NCI-H1694 treated with DMSO at 0.1 percent for 48 hours (cell line): ENCODE measurements around the gene CYS1.
"Not testable (repeated sequence)": the region's sequence is repeated elsewhere in the genome, so short reads cannot be mapped to it uniquely, and the experiment has no call there.

Source experiments
- DNase-seq: peaks from one replicate; lab custom pipeline; 2025; lab: John Stamatoyannopoulos, UW

CYS1 gene

DNA sequence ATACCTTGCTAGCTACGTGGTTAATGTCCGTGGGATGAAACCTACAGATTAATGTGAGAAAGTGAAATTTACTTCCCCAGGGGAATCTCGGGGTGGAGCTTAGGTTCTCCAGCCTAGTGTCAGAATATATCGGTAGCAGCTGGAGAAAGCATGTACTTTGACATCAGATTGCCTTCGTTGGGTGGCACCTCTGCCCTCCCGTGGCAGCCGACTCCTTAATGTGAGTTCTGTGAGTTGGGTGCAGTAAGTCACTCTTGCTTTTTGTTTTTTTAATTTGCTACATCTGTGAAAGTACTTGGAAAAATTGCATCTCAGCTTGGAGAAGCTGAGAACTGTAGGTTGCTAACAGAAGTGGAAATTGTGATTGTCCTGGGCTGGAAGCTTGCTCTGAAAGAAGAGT is 33.3 kb downstream of the CYS1 start:
- DNase-seq = no peak

DNA sequence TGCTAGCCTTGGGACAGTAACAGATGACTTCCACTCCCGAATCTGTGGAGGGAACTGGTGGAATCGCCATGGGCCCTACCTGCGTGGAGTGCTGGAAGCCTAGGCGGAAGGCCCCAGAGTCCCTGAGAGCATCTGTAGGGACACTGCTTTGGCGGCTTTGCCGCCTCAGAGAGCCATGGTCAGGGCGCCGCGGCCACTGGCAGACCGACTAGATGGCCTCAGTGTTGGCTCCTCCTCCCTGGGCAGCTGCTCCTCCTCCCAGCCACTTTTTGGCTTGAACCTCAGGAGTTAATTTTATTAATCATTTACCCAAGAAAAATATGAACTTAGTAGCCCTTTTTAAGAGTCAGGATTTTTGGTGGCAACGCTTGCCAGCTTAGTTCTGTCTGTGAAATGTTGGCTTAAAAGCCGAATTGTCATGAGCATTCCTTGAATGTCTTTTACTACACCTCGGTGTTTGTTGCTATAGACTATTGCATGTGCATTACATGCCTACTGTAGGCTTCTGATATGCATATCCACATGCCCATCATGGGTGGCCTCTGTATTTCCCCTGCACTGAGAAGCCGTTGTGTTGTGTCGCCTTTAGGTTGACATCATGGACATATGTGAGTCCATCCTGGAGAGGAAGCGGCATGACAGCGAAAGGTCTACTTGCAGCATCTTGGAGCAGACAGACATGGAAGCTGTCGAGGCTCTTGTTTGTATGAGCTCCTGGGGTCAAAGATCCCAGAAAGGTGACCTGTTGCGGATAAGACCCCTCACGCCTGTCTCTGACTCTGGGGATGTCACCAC is 34.5 kb downstream of the CYS1 start:
- no peak for DNase-seq

DNA sequence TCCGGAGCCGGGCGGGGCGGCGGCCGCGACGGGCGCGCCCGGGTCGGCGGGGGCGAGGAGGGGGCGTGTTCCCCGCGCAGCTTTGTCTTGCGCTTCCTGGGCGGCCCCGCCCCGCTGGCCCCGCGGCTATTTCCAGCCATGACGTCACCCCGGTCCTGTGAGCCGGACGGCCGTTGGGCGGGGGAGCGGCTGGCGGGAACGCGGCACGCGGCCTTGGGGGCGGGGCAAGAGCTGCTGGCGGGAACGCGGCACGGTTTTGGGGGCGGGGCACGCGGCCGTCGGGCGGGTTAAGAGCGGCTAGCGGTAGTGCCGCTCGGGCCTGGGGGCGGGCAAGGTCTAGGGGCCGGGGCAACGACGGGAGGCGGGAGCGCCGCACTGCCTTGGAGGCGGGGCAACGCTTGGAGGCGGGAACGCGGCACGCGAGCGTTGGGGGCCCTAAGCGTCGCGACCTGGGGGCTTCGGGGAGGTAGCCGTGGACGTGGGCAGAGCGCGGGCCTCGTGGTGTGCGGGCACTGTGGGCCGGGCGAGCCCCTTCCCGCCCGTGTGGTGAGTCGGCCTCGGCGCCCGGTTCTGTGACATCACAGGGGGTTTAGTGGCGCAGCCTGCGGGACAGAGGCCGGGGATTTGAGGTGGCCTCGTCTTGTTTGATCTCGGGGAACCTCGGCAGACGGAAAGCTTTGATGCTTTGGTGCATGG is 36.2 kb downstream of the CYS1 start:
- peak; percentile 31 for DNase-seq

DNA sequence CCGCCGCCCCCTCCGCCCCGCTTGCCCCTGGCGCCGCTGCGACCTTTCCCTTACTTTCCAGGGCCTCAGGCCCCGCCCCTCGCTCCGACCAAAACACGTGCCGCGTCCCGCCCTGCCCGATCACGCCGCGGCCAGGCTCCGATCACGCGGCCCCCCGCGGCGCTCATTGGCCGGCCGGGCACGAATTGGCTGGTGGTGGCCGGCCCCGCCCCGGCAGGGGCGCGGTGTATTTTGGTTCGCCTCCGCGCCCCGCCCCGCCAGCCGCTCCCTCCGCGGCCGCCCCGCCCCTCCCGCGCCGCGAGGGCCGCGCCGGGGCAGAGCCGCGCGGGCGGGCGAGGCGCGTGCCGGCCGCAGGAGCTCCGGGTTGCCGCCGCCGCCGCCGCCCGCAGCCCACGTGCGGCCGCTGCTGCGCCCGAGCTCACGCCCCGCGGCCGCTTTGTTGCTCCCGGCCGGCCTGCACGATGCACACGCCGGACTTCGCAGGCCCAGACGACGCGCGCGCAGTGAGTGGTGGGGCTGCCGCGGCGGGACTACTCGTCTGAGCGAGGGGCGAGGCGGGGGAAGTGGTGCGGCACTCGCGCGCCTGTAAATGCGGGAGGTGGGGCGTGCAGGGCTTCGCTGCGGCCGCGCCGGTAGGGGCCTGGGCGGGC is 36.8 kb downstream of the CYS1 start, which contains the start of gene KLF11:
TSS of gene KLF11 (plus strand) at position 295 of the 650 bp plus-strand sequence. CDS start at position 462, 167 bp downstream.
- DNase-seq = peak; percentile 69

DNA sequence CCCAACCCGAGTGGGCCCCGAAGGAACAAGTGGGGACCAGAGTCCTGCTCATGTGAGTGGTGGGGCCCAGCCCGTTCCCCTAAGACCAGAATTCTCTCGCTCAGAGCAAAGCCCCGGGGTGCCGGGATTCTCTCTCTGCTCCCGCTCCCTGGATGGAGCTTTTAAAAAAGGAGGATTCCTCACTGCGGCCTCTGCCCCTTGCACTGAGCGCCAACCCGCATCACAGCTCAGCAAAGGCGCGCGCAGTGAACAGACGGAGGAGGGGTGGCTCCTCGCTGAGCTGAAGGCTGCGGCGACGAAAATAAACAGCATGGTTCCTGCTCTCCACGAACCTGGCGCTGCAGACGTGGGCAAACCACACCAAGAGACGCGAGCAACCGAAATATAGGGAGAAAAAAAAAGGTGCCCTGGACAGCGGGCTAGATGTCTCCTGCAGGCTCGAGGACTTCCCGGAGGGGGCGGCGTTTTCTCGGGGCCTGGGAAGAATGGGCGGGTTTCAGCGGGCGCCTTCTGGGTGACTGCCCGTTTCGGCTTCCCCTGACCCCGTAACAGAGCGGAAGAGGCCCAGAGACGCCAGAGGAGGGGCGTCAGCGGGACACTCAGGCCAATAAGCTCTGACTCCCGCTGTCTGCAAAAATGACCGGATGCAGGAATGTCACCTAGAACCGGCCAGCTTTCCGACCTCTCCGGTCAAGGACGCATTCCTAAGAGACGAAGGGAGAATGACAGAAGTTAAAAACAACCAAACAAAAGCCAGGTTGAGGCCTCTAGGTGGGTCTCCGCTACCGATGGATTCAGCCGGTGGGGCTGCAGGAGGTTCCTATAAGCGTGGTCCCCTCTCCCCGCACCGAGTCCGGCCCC is 37.7 kb downstream of the CYS1 start:
- no peak for DNase-seq

DNA sequence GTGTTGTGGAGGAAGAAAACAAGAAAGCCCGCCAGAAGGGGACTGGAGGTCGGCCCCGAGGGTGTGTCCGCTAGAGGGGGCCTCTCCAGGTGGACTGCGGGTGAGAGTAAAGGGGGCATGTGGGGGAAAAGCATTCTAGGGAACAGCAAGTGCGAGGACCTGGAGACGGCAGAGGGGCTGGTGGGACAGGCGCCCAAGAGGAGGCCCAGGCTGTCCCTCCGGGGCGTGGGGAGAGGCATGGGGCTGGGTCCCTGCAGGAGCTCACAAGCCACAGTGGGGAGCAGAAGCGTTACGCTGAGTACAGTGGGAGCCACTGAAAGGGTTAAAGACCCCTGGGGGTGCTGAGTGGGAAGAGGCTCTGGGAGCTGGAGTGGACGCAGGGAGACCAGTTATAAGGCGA is 38.5 kb downstream of the CYS1 start:
- DNase-seq = no peak

DNA sequence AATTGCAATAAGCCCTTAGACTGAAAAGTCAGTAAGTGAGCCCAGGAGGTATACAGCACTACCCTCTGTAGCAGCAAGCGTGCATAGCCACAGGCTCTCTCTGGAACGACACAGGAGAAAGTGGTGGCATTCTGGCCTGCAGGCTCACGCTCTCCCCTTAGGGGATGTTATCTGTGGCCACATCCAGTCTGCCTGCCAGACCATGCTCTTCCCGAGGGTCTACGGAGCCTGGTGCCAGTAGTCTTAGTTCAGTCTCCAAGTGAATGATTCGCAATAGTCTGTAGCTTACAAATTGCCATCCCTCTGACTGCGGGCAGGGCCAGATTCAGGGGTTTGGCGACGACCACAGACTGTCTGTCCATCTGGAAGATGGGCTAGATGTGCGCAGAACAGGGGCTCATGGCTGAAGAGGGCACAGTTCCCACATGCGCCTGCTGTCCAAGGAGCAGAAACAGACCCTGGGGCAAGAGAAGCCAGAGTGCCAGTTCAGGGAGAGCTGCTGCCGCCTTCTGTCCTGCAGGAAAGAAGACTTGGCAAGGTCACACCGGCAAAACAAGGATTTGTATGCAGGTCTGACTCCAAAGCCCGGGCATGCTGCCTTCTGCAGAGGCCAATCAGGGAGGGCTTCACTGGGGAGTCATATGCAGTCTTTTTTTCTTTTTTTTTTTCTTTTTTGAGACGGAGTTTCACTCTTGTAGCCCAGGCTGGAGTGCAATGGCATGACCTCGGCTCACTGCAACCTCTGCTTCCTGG is 40.4 kb downstream of the CYS1 start:
- DNase-seq = no peak

DNA sequence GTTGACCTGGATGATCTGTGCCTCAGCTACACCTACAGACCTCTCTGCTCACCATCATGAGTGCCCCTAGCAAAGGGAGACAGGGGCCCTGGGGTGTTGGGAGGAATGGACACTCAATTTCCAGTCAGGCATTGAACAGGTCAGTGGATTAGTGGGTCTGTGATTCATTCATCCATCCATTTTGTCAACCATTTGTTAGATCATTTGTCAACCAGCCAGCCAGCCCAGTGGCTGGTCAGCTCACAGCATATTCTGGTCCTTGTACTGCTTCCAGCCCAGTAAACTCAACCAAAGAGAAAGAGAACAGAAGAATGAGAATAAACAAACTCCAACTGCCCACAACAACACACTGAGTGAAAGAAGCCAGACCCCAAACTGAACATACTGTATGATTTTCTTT is 41.5 kb downstream of the CYS1 start:
- DNase-seq = no peak

DNA sequence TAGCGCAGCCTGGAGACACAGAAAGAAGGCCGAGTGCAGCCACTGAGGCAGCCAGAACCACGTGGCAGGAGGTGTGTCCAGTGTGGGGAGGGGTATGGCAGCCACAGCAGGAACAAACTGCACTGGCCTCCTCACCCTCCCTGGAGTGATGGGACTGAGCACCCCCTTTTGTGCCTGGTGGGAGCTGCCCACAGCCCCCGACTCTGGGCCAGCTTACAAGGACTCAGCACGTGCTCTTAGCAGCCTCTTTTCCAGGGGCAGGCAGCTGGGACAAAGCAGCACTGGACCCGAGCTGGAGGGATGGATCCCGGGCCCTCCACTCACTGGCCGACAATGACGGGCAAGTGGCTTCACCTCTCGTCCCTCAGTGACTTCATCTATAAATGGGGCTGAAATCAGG is 42.1 kb downstream of the CYS1 start:
- DNase-seq = no peak

DNA sequence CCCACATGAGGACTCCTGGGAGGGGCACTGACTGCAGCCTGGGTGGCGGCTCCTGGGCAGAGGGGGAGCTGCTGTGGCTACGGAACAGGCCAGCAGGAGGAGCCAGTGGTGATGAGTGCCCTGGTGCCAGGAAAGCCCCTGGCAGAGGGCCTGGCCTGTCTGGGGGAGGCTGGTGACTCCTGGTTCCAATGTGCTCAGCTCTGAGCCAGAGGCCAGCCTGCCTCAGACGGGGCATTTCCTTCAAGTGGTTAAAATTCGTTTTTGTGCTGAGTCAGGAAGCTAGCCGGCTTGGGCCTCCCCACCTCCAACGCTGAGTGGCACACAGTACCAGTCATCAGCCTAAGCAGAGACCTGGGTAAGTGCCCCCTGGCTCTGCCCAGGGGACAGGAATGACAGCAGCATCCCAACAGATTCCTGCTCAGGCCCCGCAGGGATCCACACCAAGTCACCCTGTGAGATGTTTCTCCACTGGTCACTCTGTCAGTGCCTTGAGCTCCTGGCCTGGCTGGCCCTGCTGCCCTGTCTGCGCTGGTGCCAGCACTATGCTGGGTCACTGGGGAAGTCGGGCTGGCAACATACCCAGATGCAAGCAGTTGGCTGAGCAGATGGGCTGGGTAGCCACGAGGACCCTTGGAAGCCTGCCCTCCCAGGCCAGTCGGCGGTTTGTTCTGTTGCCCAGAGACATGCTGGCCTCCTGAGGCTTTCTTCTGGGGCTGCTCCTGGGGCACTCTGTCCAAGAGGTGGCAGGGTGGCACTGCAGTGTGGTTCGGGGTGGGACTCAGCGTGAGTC is 43.9 kb downstream of the CYS1 start:
- peak; percentile 86 for DNase-seq

DNA sequence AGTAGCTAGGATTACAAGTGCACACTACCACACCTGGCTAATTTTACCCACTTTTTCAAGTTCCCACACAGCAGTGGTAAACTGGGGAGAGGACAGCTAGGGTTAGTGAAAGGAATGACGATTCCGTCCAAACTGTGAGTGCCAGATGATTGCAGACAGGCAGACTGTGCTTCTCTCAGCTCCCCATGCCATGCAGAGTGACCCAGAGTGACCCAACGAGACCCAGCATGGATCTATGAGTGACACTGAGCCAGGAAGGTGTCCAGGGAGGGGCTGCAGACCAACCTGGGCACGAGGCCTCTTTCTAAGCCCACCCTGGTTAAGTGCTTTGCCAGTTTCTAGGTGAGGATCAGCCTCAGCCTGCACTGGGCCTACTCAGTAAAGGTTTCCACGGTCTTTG is 44.6 kb downstream of the CYS1 start:
- no peak for DNase-seq

DNA sequence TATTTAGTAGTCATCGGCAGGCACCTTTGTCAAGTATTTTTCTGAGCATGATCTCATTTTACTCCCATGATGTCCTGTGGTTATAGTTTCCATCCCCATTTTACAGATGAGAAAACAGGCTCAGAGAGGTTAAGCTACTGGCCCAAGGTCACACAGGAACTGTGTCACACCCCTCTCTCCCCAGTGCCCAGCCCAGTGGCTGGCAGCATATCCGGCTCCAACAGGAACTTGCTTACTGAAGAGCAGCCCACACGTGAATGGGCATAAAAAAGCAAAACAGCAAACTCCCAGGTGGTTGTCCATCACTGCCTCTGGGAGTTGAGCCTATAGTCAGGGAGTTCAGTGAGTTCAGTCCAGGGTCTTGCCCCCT is 45.2 kb downstream of the CYS1 start:
- DNase-seq = no peak

DNA sequence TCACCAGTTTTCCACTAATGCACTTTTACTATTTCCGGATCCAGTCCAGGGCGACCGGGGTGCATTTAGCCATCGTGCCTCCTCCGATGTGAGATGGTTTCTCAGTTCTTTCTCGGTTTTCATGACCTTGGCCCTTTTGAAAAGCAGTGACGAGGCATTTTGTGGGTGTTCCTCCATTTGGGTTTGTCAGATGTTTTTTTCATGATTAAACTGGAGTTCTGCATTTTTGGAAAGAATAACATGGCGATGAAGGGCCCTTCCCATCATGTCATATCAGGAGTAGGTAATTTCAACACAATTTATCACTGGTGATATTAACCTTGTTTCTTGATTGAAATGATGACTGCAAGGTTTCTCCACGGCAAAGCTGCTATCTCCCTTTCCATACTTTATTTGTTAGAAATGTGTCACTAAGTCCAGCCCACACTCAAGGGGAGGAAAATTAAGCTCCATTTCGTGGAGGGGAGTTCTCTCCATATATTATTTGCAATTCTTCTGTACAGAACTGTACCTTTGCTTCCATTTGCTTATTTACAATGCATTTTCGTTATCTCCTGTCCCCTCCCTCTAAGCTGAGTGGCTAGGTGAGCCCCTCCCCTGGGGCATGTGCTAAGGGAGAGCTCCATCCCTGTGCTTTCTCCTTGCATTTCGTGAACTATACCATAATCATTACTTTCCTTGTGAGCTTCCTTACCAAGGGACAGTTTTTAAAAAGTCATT is 45.7 kb downstream of the CYS1 start:
- no peak for DNase-seq

DNA sequence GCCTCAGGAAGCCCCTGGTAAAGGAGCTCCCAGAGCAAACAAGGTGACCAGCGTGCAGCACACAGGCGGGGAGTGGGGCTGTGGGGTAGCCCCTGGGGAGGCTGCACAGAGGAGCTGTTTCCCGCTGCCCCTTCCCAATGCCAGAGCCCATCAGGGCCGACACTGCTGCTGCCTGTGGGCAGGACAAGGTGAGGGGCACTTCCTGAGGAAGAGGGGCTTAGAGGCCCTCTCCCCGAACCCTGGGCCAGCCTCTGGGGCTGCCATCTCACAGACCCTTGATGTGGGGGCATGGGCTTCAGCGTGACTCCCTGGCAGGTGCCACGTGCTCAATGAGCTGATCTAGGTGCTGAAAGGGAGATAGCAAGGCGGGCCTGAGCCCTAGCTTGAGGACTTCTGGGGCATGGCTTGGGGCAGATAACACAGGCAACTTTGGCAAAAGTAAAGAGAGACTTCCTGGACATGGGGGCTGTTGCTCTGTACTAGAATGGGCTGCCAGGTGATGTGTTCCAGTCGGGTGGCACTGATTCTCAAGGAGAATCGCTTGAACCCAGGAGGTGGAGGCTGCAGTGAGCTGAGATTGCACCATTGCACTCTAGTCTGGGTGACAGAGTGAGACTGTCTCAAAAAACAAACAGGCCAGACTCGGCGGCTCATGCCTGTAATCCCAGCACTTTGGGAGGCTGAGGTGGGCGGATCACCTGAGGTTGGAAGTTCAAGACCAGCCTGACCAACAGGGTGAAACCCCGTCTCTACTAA is 46.8 kb downstream of the CYS1 start:
- no peak for DNase-seq

DNA sequence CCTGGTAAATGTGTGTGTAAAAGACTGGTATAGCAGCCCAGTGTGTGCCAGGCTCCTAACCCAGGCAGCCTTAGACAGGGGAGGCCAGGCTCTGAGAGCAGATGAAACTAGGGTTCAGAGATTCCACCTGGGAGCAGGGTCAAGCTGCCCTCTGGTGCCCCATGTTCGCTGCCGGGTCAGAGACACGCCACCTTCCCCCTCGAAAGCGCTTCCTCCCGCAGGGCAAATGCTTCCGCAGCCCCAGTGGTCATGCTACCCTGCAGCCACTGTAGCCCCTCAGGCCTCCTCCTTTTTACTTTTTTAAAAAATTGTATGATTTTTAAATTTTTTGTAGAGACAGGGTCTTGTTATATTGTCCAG is 47.5 kb downstream of the CYS1 start:
- no peak for DNase-seq

DNA sequence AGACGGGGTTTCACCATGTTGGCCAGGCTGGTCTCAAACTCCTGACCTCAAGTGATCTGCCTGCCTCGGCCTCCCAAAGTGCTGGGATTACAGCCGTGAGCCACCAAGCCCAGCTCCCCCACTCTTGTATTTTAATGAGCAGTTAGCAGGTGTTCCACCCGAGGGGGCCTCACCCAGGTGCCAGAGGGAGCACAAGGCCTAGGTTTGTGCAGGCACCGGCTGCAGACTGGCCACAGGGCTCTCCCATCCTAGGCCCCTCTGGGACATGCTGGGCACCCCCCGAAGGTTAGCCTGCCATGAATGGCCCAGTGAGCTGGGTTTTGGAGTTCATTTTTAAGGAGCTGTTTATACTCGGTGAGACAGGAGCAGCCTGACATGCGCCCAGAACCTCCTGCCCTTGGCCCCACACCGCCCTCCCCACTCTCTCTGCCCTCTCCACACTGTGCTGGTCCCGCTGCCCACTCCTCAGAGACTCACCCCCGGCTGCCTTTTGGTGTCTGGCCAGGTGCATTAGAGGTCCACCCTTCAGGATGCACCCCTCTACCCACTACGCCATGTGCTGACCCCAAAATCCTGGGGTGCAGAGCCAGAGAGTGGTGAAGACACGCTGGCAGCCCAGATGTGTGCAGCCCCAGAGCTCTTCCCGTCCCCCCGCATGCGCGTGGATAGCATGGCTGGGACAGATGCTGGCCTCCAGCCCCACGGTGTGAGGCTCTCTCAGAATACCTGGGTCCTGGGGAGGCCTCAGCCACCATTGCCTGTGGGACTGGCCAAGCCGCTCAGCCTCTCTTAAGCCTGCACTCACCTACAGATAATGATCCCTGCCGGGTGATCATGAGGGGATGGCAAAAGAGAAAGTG is 48.1 kb downstream of the CYS1 start:
- DNase-seq = no peak

DNA sequence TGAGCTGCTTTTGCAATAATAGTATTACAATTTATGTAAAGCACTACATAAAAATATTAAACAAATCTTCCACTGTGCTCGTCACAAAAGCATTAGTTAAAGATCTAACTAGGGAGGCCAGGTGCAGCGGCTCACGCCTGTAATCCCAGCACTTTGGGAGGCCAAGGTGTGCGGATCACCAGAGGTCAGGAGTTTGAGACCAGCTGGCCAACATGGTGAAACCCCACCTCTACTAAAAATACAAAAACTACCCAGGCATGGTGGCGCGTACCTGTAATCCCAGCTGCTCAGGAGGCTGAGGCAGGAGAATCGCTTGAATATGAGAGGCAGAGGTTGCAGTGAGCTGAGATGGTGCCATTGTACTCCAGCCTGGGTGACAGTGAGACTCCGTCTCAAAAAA is 49.4 kb downstream of the CYS1 start:
- not testable (repeated sequence) for DNase-seq

DNA sequence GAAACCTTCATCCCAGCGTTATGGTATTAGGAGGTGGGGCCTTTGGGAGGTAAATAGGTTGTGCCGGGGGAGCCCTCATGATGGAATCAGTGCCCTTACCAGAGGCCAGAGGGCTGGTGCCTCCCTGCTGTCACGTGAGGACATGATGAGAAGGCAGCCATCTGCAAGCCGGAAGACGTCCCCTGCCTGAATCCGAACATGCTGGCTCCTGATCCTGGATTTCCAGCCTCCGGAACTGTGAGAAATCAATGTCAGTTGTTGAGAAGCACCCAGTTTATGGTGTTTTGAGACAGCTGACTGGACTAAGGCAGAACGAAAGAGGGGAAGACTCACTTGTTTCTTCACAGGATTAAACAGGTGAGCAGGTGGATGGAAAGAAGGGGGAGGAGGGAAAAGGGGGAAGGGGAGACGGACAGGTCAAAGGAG is 49.9 kb downstream of the CYS1 start:
- no peak for DNase-seq
